GM12874 (cell line): Measurements from ENCODE around the gene CFAP100.

Source experiments
- CTCF ChIP-seq: IDR thresholded peaks from 2 replicates; pipeline ENCODE4 v1.5.1; 2011; ENCODE audit warnings: low read depth, mild to moderate bottlenecking, control low read depth, low read length, moderate library complexity; ENCODE audit not compliant: insufficient read depth

CFAP100 gene

GRCh38 chr3:126412841-126413692 is 18.4 kb downstream of the CFAP100 start:
- TF ChIP-seq CTCF: no peak

GRCh38 chr3:126413693-126414080 is 19.0 kb downstream of the CFAP100 start:
- TF ChIP-seq CTCF: no peak

- no peak for TF ChIP-seq CTCF
Measured at GRCh38 chr3:126414406-126414805, 19.7 kb downstream of the CFAP100 start.

GRCh38 chr3:126414961-126415660 is 20.4 kb downstream of the CFAP100 start:
- TF ChIP-seq CTCF: no peak

GRCh38 chr3:126415661-126416591 is 21.2 kb downstream of the CFAP100 start:
- TF ChIP-seq CTCF: no peak

- no peak for TF ChIP-seq CTCF
Measured at GRCh38 chr3:126416943-126417342, 22.2 kb downstream of the CFAP100 start.

GRCh38 chr3:126417515-126417914 is 22.8 kb downstream of the CFAP100 start:
- TF ChIP-seq CTCF: no peak
